ENCODE data around the gene KCNJ9.

DNA sequence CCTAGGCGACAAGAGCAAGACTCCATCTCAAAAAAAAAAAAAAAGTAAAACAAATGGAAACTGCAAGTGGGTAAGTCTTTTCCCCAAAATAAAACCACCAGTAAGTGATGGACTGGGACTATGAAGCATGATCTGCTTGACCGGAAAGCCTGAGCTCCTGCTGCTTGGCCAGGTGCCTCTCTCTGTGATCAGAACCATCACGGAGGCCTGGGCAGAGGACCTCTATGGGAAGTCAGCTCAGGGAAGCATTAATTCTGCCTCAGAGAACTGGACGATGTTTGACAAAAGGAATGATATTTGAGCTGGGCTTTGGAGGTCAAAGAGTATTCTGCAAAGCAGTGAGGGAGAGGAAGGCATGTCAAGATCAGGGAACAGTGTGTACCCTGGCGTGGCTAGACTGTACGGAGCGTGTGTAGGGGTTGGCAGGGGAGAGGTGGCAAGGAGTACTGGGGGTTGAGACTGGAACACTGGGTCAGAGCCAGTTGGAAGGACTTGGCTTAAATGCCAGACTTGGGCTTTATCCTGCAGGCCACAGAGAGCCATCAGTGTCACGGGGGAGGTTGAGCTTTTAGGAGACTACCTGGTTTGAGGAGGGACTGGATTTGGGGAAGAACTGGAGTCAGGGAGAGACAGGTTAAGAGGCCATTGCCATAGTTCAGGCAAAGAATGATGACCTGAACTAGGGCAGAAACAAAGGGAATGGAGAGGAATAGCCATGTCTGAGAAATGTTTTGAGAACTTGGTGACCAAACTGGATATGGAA, 50.6 kb downstream of the KCNJ9 start:
- no peak for TF ChIP-seq POLR2A (IDR thresholded peaks at IDR 0.05; ENCODE audit: low read length)
- no peak for TF ChIP-seq GATA1 (IDR thresholded peaks at IDR 0.05; ENCODE audit: low read depth, low read length)
